Rectal smooth muscle tissue (tissue), 1 donor: ENCODE results near the gene KCNN1.
"Not testable (repeated sequence)": the region's sequence is repeated elsewhere in the genome, so short reads cannot be mapped to it uniquely, and the experiment has no call there.

ENCODE experiments used
- H3K27ac ChIP-seq: one replicate; pipeline ENCODE4 v1.7.0; 2013; ENCODE audit warnings: low read depth, low read length, inconsistent platforms
- H3K27me3 ChIP-seq: one replicate; pipeline ENCODE4 v1.7.0; 2013; ENCODE audit warnings: low read length; ENCODE audit not compliant: control insufficient read depth, insufficient read depth
- H3K36me3 ChIP-seq: one replicate; pipeline ENCODE4 v1.7.0; 2013; ENCODE audit warnings: low read length; ENCODE audit not compliant: control insufficient read depth, insufficient read depth
- H3K4me1 ChIP-seq: one replicate; pipeline ENCODE4 v1.7.0; 2013; ENCODE audit warnings: low read length; ENCODE audit not compliant: control insufficient read depth, insufficient read depth
- H3K4me3 ChIP-seq: one replicate; pipeline ENCODE4 v1.7.0; 2013; ENCODE audit warnings: low read length
- H3K9ac ChIP-seq: one replicate; pipeline ENCODE4 v1.7.0; 2013; ENCODE audit warnings: low read length

Gene KCNN1

GRCh38 chr19:18001777-18002345 is 35.0 kb downstream of the KCNN1 start:
- Histone ChIP-seq H3K27ac (peak overlapping the region; percentile 79), H3K36me3 (no peaks in the 10 kb centered on the region), H3K4me1 (no peaks in the 10 kb centered on the region), H3K27me3 (no peaks in the 10 kb centered on the region), H3K9ac (no peak overlapping the region), H3K4me3 (peak overlapping the region; percentile 76)

DNA sequence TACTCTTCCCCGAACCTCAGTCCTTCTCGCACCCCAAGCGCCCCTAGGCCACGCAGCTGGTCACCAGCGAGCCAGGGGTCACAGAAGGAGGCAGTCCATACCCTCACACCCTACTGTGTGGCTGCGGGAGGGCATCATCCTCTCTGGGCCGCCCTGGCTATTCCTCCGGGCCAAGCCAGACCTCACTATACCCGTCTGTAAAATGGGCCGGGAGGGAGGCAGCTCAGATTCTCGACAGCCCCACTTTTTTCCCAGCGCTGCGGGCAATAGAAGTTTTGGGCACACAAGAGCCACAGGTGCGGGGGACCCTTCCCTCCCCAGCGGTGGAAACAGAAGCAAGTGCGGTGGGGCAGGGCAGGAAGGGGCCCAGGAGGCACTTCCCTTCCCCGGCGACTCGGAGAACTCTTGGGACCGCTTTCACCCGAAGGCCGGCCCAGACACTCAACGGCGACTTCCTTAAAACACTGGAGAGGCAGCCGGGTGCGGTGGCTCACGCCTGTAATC is 35.5 kb downstream of the KCNN1 start:
- Histone ChIP-seq H3K36me3 (no peaks in the 10 kb centered on the region), H3K4me1 (no peaks in the 10 kb centered on the region), H3K27ac (no peak overlapping the region), H3K4me3 (peak overlapping the region; percentile 76), H3K27me3 (no peaks in the 10 kb centered on the region), H3K9ac (no peak overlapping the region)

- H3K4me3 ChIP-seq, result not testable (repeated sequence)
Measured at GRCh38 chr19:18005750-18006149, 38.8 kb downstream of the KCNN1 start.

GRCh38 chr19:18007044-18007916 is 40.4 kb downstream of the KCNN1 start:
- Histone ChIP-seq H3K4me1 (peaks cover 6% of the 10 kb centered on the region), H3K27ac (peak overlapping the region; percentile 84), H3K9ac (peak overlapping the region; percentile 25), H3K27me3 (no peaks in the 10 kb centered on the region), H3K4me3 (peak overlapping the region; percentile 84), H3K36me3 (peaks cover 9% of the 10 kb centered on the region)

More at GRCh38 chr19:18005750-18006149, 38.8 kb downstream of the KCNN1 start:
- not testable (repeated sequence) for H3K4me1 ChIP-seq, H3K27me3 ChIP-seq, H3K27ac ChIP-seq, H3K9ac ChIP-seq, H3K36me3 ChIP-seq

- no peaks in the 10 kb centered on the region for H3K27me3 ChIP-seq
- H3K36me3 ChIP-seq, result peaks cover 15% of the 10 kb centered on the region
- H3K27ac ChIP-seq, result peak within 1 kb of the TSS; percentile 84
- peak within 1 kb of the TSS; percentile 84 for H3K4me3 ChIP-seq
- peaks cover 6% of the 10 kb centered on the region for H3K4me1 ChIP-seq
- peak within 1 kb of the TSS; percentile 62 for H3K9ac ChIP-seq
Measured at GRCh38 chr19:18007917-18008673, 41.2 kb downstream of the KCNN1 start, which contains the start of gene ARRDC2. Gene ARRDC2 (plus strand): TSS chr19:18008170. CDS start chr19:18008311, 141 bp downstream.

GRCh38 chr19:18008814-18009213 is 41.9 kb downstream of the KCNN1 start:
- Histone ChIP-seq H3K4me3 (peak overlapping the region; percentile 74), H3K4me1 (peaks cover 6% of the 10 kb centered on the region)

DNA sequence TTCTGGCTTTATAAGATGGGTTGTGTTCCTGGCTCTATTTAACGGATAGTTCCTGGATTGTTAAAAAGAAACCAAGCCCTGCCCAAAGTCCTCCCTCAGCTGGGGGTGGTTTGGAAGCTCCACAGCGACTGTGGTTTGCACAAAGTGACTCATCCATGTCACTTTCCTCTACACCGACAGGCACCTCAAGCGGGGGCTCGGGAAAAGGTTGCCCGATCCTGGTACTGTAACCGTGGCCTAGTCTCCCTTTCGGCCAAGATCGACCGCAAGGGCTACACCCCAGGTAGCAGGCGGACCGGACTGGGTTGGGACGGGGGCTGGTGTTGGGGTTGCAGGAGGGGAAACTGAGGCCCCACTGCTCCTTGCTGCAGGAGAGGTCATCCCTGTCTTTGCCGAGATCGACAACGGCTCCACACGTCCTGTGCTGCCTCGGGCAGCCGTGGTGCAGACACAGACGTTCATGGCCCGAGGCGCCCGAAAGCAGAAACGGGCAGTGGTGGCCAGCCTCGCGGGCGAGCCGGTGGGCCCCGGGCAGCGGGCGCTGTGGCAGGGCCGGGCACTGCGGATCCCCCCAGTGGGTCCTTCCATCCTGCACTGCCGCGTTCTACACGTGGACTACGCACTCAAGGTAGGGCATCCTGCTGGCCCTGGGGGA is 42.6 kb downstream of the KCNN1 start:
- H3K4me1 ChIP-seq, result peaks cover 6% of the 10 kb centered on the region
- peaks cover 18% of the 10 kb centered on the region for H3K36me3 ChIP-seq
- H3K9ac ChIP-seq, result no peak overlapping the region
- no peak overlapping the region for H3K27ac ChIP-seq
- no peaks in the 10 kb centered on the region for H3K27me3 ChIP-seq
- H3K4me3 ChIP-seq, result peak overlapping the region; percentile 7

More at GRCh38 chr19:18008814-18009213, 41.9 kb downstream of the KCNN1 start:
- Histone ChIP-seq H3K9ac (peak overlapping the region; percentile 62), H3K27me3 (no peaks in the 10 kb centered on the region), H3K36me3 (peaks cover 18% of the 10 kb centered on the region), H3K27ac (no peak overlapping the region)

- Histone ChIP-seq H3K9ac (no peak overlapping the region), H3K27ac (no peak overlapping the region), H3K4me1 (peaks cover 6% of the 10 kb centered on the region)
Measured at GRCh38 chr19:18010149-18010548, 43.2 kb downstream of the KCNN1 start.

DNA sequence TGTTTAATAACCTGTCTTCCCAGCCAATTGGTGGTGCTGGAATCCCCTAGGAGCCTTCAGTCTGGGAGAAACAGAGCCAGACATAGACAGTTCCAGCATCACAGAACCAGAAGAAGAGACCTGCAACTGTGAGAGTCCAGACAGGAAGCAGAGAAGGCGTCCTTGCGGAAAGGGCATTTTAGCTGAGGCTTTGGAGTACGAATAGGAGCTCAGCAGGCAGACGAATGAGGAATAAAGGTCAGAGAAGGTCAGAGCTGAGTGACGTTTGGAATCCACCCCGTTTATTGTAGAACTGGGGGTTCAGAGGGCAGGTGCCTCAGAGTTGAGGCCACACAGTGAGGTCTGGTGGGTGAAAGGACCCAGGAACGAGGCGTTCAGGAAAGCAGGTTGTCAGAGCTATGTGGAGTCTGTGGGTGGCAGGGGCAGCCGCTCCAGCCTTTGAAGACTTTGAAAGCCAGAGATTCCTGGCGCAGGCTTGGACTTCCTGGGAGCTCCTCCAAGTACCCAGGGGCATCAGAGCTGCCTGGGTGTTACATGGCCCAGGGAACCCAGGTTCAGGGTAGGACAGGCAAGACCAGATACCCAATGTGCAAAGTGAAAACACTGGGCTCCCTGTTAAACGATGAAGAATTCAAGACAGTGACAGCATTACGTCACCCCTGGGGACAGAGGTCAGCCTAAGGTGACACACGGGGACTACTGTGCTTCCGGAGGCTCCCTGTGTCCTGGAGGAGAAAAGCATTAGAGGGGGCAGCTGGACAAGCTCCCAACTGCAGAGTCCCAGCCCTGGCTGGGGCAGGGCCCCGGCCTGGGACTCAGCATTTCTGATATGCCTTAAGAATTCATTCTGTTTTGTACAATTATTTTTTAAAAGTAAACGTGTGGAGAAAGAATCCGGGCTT is 46.6 kb downstream of the KCNN1 start:
- Histone ChIP-seq H3K36me3 (peaks cover 22% of the 10 kb centered on the region), H3K27me3 (no peaks in the 10 kb centered on the region), H3K4me1 (no peaks in the 10 kb centered on the region), H3K9ac (no peak overlapping the region), H3K27ac (no peak overlapping the region), H3K4me3 (no peak overlapping the region)

More at GRCh38 chr19:18010149-18010548, 43.2 kb downstream of the KCNN1 start:
- peaks cover 20% of the 10 kb centered on the region for H3K36me3 ChIP-seq
- no peaks in the 10 kb centered on the region for H3K27me3 ChIP-seq
- H3K4me3 ChIP-seq, result no peak overlapping the region

DNA sequence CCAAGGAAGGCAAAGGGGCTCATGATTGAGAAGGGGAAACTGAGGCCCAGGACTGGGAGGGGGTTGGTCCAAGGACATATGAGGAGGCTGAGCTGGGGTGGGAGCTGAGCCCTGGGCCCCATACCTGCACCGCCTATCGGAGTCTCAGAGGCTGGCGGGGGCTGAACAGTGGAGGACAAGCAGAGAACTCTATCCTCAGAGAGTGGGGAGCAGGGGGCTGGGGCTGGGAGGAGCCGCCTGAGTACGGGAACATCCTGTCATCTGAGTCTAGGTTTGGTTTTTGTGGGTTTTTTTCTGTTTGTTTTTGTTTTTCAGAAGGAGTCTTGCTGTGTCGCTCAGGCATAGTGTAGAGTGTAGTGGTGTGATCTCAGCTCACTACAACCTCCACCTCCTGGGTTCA is 47.3 kb downstream of the KCNN1 start:
- H3K27me3 ChIP-seq, result no peaks in the 10 kb centered on the region
- no peaks in the 10 kb centered on the region for H3K4me1 ChIP-seq
- no peak overlapping the region for H3K4me3 ChIP-seq
- no peak overlapping the region for H3K27ac ChIP-seq
- H3K9ac ChIP-seq, result no peak overlapping the region
- H3K36me3 ChIP-seq, result peaks cover 19% of the 10 kb centered on the region

DNA sequence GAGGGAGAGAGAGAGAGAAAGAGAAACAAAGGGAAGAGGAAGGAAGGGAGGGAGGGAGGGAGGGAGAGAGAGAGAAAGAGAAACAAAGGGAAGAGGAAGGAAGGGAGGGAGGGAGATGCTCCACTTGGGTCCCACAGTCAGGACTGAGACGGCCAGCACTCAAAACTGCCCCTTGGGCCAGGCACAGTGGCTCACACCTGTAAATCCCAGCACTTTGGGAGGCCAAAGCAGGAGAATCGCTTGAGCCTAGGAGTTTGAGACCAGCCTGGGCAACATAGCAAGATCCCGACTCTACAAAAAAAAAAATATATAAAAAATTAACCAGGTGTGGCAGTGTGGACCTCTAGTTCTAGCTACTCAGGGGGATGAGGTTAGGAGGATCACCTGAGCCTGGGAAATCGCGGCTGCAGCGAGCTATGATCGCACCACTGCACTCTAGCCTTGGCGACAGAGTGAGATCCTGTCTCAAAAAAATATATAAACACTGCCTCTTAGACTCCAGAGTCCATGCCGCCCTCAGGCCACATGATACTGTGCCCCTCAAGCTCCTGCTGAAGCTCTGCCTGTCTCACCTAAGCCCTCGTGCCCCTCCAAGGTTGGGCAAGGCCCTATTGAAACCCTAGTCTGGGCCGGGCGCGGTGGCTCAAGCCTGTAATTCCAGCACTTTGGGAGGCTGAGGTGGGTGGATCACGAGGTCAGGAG is 49.5 kb downstream of the KCNN1 start:
- H3K4me1 ChIP-seq, result peaks cover 13% of the 10 kb centered on the region
- H3K36me3 ChIP-seq, result peaks cover 13% of the 10 kb centered on the region
- H3K9ac ChIP-seq, result no peak overlapping the region
- no peak overlapping the region for H3K4me3 ChIP-seq
- no peaks in the 10 kb centered on the region for H3K27me3 ChIP-seq
- H3K27ac ChIP-seq, result no peak overlapping the region
